KMS-11 (cell line): ENCODE data around the gene BCOR.

Experiments used
- H2AFZ ChIP-seq: fragments of 200-600 bp; sonication (generic); 2 replicates; pipeline ENCODE4 v1.6.1; 2016; ENCODE audit warnings: antibody characterized with exemption, mixed run types, low read depth
- H3K27ac ChIP-seq: fragments of 200-600 bp; sonication (generic); 2 replicates; pipeline ENCODE4 v1.6.1; 2016; ENCODE audit warnings: mild to moderate bottlenecking, mixed run types
- H3K27me3 ChIP-seq: fragments of 200-600 bp; sonication (generic); 2 replicates; pipeline ENCODE4 v1.6.1; 2017; ENCODE audit warnings: mild to moderate bottlenecking, low read depth, mixed run types, moderate library complexity; ENCODE audit not compliant: insufficient read depth
- H3K36me3 ChIP-seq: fragments of 200-600 bp; sonication (generic); 2 replicates; pipeline ENCODE4 v1.6.1; 2017; ENCODE audit warnings: mild to moderate bottlenecking, mixed run types; ENCODE audit not compliant: insufficient read depth
- H3K4me1 ChIP-seq: fragments of 200-600 bp; sonication (generic); 2 replicates; pipeline ENCODE4 v1.6.1; 2016; ENCODE audit warnings: mild to moderate bottlenecking, low read depth, mixed run types; ENCODE audit not compliant: poor library complexity, severe bottlenecking
- H3K4me2 ChIP-seq: fragments of 200-600 bp; sonication (generic); 2 replicates; pipeline ENCODE4 v1.7.0; 2016; ENCODE audit warnings: mild to moderate bottlenecking, mixed run types
- H3K4me3 ChIP-seq: fragments of 200-600 bp; sonication (generic); IDR thresholded peaks from 2 replicates; pipeline ENCODE4 v1.6.1; 2017; ENCODE audit warnings: low read depth, low read length, mixed read lengths; ENCODE audit not compliant: insufficient read depth
- H3K79me2 ChIP-seq: fragments of 200-600 bp; sonication (generic); 2 replicates; pipeline ENCODE4 v1.6.1; 2016; ENCODE audit warnings: low read depth, mixed run types; ENCODE audit not compliant: insufficient read depth
- H3K9ac ChIP-seq: fragments of 200-600 bp; sonication (generic); 2 replicates; pipeline ENCODE4 v1.6.1; 2016; ENCODE audit warnings: mild to moderate bottlenecking, mixed run types
- H4K20me1 ChIP-seq: fragments of 200-600 bp; sonication (generic); 2 replicates; pipeline ENCODE4 v1.6.1; 2016; ENCODE audit warnings: mild to moderate bottlenecking, mixed run types; ENCODE audit not compliant: insufficient read depth
- TF ChIP-seq, protein P1 (sequence below): fragments of 200-600 bp; sonication (generic); conservative IDR thresholded peaks from 2 replicates; pipeline ENCODE4 v1.6.1; 2017; ENCODE audit warnings: low read depth, mild to moderate bottlenecking, antibody characterized with exemption, low read length, moderate library complexity, mixed read lengths

The BCOR gene

DNA sequence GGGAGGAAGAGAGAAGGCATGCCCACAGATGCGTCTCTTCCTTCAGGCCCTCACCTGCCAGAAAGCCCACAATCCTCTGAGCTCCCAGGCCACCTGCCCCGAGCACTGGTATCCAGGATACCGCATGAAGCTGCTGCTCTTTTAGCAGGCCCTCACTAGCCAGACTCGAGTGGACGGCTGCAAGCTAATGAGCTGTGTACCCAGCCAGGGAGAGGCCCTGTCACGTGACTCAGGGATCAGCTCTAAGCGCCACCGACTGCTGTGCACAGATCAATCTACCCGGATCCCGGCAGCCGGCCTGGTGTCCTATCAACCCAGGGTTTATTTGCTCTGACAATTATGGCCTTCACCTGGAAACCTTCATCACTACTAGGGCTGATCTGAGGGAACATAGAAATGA lies 39.0 kb downstream of the BCOR start:
- H3K4me2 ChIP-seq = no peak overlapping the region
- no peak overlapping the region for H3K4me3 ChIP-seq
- no peaks in the 10 kb centered on the region; the same call in 1 of the 2 replicates for H3K36me3 ChIP-seq
- no peaks in the 10 kb centered on the region for H3K27me3 ChIP-seq
- no peaks in the 10 kb centered on the region; the same call in 1 of the 2 replicates for H3K79me2 ChIP-seq
- no peak overlapping the region for H2AFZ ChIP-seq
- H4K20me1 ChIP-seq = no peaks in the 10 kb centered on the region
- no peaks in the 10 kb centered on the region for H3K4me1 ChIP-seq
- no peak overlapping the region for H3K27ac ChIP-seq
- H3K9ac ChIP-seq = no peak overlapping the region
- TF ChIP-seq, protein P1, sequence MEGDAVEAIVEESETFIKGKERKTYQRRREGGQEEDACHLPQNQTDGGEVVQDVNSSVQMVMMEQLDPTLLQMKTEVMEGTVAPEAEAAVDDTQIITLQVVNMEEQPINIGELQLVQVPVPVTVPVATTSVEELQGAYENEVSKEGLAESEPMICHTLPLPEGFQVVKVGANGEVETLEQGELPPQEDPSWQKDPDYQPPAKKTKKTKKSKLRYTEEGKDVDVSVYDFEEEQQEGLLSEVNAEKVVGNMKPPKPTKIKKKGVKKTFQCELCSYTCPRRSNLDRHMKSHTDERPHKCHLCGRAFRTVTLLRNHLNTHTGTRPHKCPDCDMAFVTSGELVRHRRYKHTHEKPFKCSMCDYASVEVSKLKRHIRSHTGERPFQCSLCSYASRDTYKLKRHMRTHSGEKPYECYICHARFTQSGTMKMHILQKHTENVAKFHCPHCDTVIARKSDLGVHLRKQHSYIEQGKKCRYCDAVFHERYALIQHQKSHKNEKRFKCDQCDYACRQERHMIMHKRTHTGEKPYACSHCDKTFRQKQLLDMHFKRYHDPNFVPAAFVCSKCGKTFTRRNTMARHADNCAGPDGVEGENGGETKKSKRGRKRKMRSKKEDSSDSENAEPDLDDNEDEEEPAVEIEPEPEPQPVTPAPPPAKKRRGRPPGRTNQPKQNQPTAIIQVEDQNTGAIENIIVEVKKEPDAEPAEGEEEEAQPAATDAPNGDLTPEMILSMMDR = no peak

DNA sequence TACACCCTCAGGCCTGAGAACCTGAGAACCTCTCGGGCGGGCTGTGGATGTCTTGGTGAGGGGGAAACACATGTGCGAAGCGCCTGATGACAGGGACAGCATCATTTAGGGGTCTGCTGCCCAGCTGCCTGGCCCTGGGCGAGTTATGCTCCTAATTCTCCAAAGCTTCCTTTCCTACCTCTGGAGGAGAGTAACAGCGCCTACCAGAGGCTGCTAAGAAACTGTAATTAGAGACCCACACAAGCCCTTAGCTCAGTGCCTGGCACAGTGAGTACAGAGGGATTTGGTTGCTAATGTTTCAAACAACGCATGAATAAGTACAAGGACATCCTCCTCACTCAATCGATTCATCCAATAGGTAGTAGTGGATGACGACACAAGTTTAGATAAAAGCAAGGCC lies 40.4 kb downstream of the BCOR start:
- Histone ChIP-seq H3K27me3 (no peaks in the 10 kb centered on the region), H3K27ac (no peak overlapping the region), H3K4me3 (no peak overlapping the region), H3K4me1 (no peaks in the 10 kb centered on the region), H4K20me1 (no peaks in the 10 kb centered on the region), H3K9ac (no peak overlapping the region), H3K4me2 (no peak overlapping the region), H3K79me2 (no peaks in the 10 kb centered on the region; the same call in 1 of the 2 replicates), H3K36me3 (no peaks in the 10 kb centered on the region; the same call in 1 of the 2 replicates), H2AFZ (no peak overlapping the region)
- TF ChIP-seq, protein P1 = no peak

DNA sequence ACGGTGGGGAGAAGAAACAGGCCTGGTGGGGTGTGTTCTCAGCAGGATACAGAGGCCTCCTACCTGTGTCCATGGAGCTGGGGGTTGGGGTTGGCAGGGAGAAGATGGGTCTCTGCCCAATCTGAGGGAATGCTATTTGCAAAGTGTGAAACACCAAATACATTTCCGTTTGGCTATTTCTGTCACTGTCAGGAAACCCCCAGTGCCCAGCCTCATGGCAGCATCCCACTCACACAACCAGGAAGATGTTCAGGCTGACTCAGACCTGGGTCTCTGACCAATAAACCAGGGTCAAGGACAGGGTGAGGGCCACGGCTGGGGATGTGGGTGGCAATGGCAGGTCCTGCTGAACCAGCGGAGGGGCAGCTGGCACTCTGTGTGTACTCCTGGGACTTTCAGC lies 41.3 kb downstream of the BCOR start:
- Histone ChIP-seq H3K36me3 (peaks cover 6% of the 10 kb centered on the region; the same call in 1 of the 2 replicates), H3K4me2 (no peak overlapping the region), H3K27ac (no peak overlapping the region), H2AFZ (no peak overlapping the region), H3K79me2 (no peaks in the 10 kb centered on the region; the same call in 1 of the 2 replicates), H3K4me3 (no peak overlapping the region), H3K27me3 (no peaks in the 10 kb centered on the region), H4K20me1 (no peaks in the 10 kb centered on the region), H3K4me1 (no peaks in the 10 kb centered on the region), H3K9ac (no peak overlapping the region)
- TF ChIP-seq, protein P1 = no peak

DNA sequence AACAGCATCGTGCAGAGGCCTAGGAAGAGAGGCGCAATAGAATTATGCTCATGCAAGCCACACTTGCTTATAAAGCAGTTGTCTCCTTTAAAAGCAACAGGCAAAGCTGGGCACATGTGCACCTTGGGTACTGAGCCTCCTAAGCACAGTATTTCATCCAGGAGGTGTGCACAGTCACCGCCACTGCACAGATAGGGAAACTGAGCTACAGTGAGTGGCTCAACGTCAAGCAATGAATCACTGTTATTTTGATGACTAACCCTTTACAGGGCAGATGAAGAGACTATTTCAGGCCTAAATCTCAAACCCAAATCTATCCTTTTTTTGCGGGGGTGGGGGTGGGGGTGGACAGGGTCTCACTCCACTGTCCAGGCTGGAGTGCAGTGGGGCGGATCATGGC lies 42.3 kb downstream of the BCOR start:
- H4K20me1 ChIP-seq = no peaks in the 10 kb centered on the region

More for the DNA sequence above, 42.3 kb downstream of the BCOR start:
- no peak overlapping the region for H2AFZ ChIP-seq
- H3K27me3 ChIP-seq = no peaks in the 10 kb centered on the region
- no peak overlapping the region for H3K9ac ChIP-seq
- no peaks in the 10 kb centered on the region; the same call in 1 of the 2 replicates for H3K79me2 ChIP-seq
- H3K27ac ChIP-seq = no peak overlapping the region
- H3K36me3 ChIP-seq = peaks cover 6% of the 10 kb centered on the region; the same call in 1 of the 2 replicates
- TF ChIP-seq, protein P1 = no peak
- H3K4me2 ChIP-seq = no peak overlapping the region
- no peak overlapping the region for H3K4me3 ChIP-seq
- H3K4me1 ChIP-seq = no peaks in the 10 kb centered on the region
